ENCODE data around the gene NEDD4L. TPM values are rescaled to one million over a fixed set of nuclear protein-coding genes. Genes with fewer than 3 reads are reported as not detected.

Gene NEDD4L
- total RNA-seq, 1 donor from 2014 or later, result 209 TPM

- Mint-ChIP-seq H3K4me3 (ENCODE audit: unreplicated experiment) (no peak overlapping the region), H3K27ac (ENCODE audit: unreplicated experiment) (peak overlapping the region; percentile 18), H3K4me1 (ENCODE audit: low read depth, unreplicated experiment) (peaks cover 79% of the 10 kb centered on the region), H3K36me3 (ENCODE audit: unreplicated experiment) (no peaks in the 10 kb centered on the region), H3K27me3 (ENCODE audit: unreplicated experiment) (no peaks in the 10 kb centered on the region), H3K9me3 (ENCODE audit: unreplicated experiment) (peaks cover 4% of the 10 kb centered on the region)
- no peak for TF ChIP-seq CTCF (IDR thresholded peaks at IDR 0.05; ENCODE audit: partially characterized antibody, unreplicated experiment)
- no peak for DNase-seq
Observed at GRCh38 chr18:58225101-58225500, 181.1 kb downstream of the NEDD4L start.

GRCh38 chr18:58226429-58226828, 182.4 kb downstream of the NEDD4L start:
- H3K4me1 Mint-ChIP-seq (ENCODE audit: low read depth, unreplicated experiment), result peaks cover 80% of the 10 kb centered on the region
- DNase-seq, result no peak
- no peak overlapping the region for H3K27ac Mint-ChIP-seq (ENCODE audit: unreplicated experiment)
- TF ChIP-seq CTCF (IDR thresholded peaks at IDR 0.05; ENCODE audit: partially characterized antibody, unreplicated experiment), result no peak
- no peaks in the 10 kb centered on the region for H3K36me3 Mint-ChIP-seq (ENCODE audit: unreplicated experiment)
- H3K9me3 Mint-ChIP-seq (ENCODE audit: unreplicated experiment), result peaks cover 2% of the 10 kb centered on the region
- no peak overlapping the region for H3K4me3 Mint-ChIP-seq (ENCODE audit: unreplicated experiment)
- H3K27me3 Mint-ChIP-seq (ENCODE audit: unreplicated experiment), result no peaks in the 10 kb centered on the region

- TF ChIP-seq CTCF (IDR thresholded peaks at IDR 0.05; ENCODE audit: partially characterized antibody, unreplicated experiment), result no peak
- peaks cover 78% of the 10 kb centered on the region for H3K4me1 Mint-ChIP-seq (ENCODE audit: low read depth, unreplicated experiment)
- no peaks in the 10 kb centered on the region for H3K36me3 Mint-ChIP-seq (ENCODE audit: unreplicated experiment)
- no peak overlapping the region for H3K27ac Mint-ChIP-seq (ENCODE audit: unreplicated experiment)
- H3K4me3 Mint-ChIP-seq (ENCODE audit: unreplicated experiment), result no peak overlapping the region
- no peak for DNase-seq
- no peaks in the 10 kb centered on the region for H3K27me3 Mint-ChIP-seq (ENCODE audit: unreplicated experiment)
- peaks cover 2% of the 10 kb centered on the region for H3K9me3 Mint-ChIP-seq (ENCODE audit: unreplicated experiment)
Observed at GRCh38 chr18:58227361-58227930, 183.4 kb downstream of the NEDD4L start.

GRCh38 chr18:58228176-58228575, 184.2 kb downstream of the NEDD4L start:
- TF ChIP-seq CTCF (IDR thresholded peaks at IDR 0.05; ENCODE audit: partially characterized antibody, unreplicated experiment), result no peak
- no peak for DNase-seq
- no peak overlapping the region for H3K4me3 Mint-ChIP-seq (ENCODE audit: unreplicated experiment)
- H3K36me3 Mint-ChIP-seq (ENCODE audit: unreplicated experiment), result no peaks in the 10 kb centered on the region
- no peaks in the 10 kb centered on the region for H3K27me3 Mint-ChIP-seq (ENCODE audit: unreplicated experiment)
- peak overlapping the region; percentile 68 for H3K27ac Mint-ChIP-seq (ENCODE audit: unreplicated experiment)
- peaks cover 2% of the 10 kb centered on the region for H3K9me3 Mint-ChIP-seq (ENCODE audit: unreplicated experiment)
- peaks cover 74% of the 10 kb centered on the region for H3K4me1 Mint-ChIP-seq (ENCODE audit: low read depth, unreplicated experiment)

- H3K4me1 Mint-ChIP-seq (ENCODE audit: low read depth, unreplicated experiment), result peaks cover 69% of the 10 kb centered on the region
- TF ChIP-seq CTCF (IDR thresholded peaks at IDR 0.05; ENCODE audit: partially characterized antibody, unreplicated experiment), result no peak
- no peak for DNase-seq
- peaks cover 2% of the 10 kb centered on the region for H3K9me3 Mint-ChIP-seq (ENCODE audit: unreplicated experiment)
- peak overlapping the region; percentile 68 for H3K27ac Mint-ChIP-seq (ENCODE audit: unreplicated experiment)
- H3K4me3 Mint-ChIP-seq (ENCODE audit: unreplicated experiment), result peak overlapping the region; percentile 18
- no peaks in the 10 kb centered on the region for H3K36me3 Mint-ChIP-seq (ENCODE audit: unreplicated experiment)
- H3K27me3 Mint-ChIP-seq (ENCODE audit: unreplicated experiment), result no peaks in the 10 kb centered on the region
Observed at GRCh38 chr18:58228762-58229161, 184.7 kb downstream of the NEDD4L start.
